IMR-90 (cell line): ENCODE results near the gene METTL2B. TPM values are rescaled to one million over a fixed set of nuclear protein-coding genes. Genes with fewer than 3 reads are reported as not detected.

Source experiments
- ATAC-seq: fragments of 200-7000 bp; cut with Tn5 transposase; 2 replicates; pipeline ENCODE4 v1.9.1; 2020; ENCODE audit warnings: low read depth, mild to moderate bottlenecking, moderate library complexity
- BruUV-seq: library from RNA; stranded (reverse); fragments of 400-500 nt; replicated peaks from 2 replicates; lab custom pipeline; 2021; lab: Mats Ljungman, UMichigan
- CTCF ChIA-PET: fragments of 300-600 bp; formaldehyde crosslinking; extraction: SDS; loops from one replicate; lab custom pipeline; 2021; ENCODE audit warnings: antibody characterized with exemption; lab: Yijun Ruan, JAX
- POLR2A ChIA-PET: fragments of 300-600 bp; sonication (Branson Sonifier 250); formaldehyde crosslinking; loops from one replicate; lab custom pipeline; 2022; ENCODE audit warnings: antibody characterized with exemption; ENCODE audit not compliant: unreplicated experiment; lab: Charles Lee
- DNase-seq: peaks from one replicate; pipeline ENCODE4 v3.0.0; 2013
- H2AFZ ChIP-seq: replicated peaks from 2 replicates; pipeline ENCODE3; 2013; ENCODE audit warnings: low read length, mild to moderate bottlenecking; ENCODE audit not compliant: poor library complexity
- H2AK5ac ChIP-seq: 2 replicates; pipeline ENCODE4 v1.6.1; 2013; ENCODE audit warnings: low read depth, low read length, inconsistent platforms
- H2AK9ac ChIP-seq: replicated peaks from 2 replicates; pipeline ENCODE3; 2013; ENCODE audit warnings: mild to moderate bottlenecking, low read depth, low read length, moderate library complexity; ENCODE audit not compliant: poor library complexity
- H2BK120ac ChIP-seq: 2 replicates; pipeline ENCODE4 v1.6.1; 2013; ENCODE audit warnings: low read depth, low read length, inconsistent platforms
- H2BK15ac ChIP-seq: 3 replicates; pipeline ENCODE4 v1.6.1; 2013; ENCODE audit warnings: low read depth, low read length, inconsistent platforms
- H2BK20ac ChIP-seq: 2 replicates; pipeline ENCODE4 v1.6.1; 2013; ENCODE audit warnings: low read depth, mild to moderate bottlenecking, inconsistent platforms, low read length, moderate library complexity
- H2BK5ac ChIP-seq: 2 replicates; pipeline ENCODE4 v1.6.1; 2013; ENCODE audit warnings: mild to moderate bottlenecking, low read depth, low read length, inconsistent platforms; ENCODE audit not compliant: poor library complexity, severe bottlenecking
- H3K14ac ChIP-seq: replicated peaks from 2 replicates; pipeline ENCODE4 v1.6.1; 2013; ENCODE audit warnings: low read depth, low read length, inconsistent platforms
- H3K18ac ChIP-seq: 2 replicates; pipeline ENCODE4 v1.6.1; 2013; ENCODE audit warnings: low read depth, low read length, control low read depth
- H3K23ac ChIP-seq: 2 replicates; pipeline ENCODE4 v1.6.1; 2013; ENCODE audit warnings: low read depth, low read length, inconsistent platforms
- H3K27ac ChIP-seq: 2 replicates; pipeline ENCODE4 v1.5.1; 2013; ENCODE audit warnings: mild to moderate bottlenecking, control low read depth, low read length; ENCODE audit not compliant: insufficient read depth
- H3K27me3 ChIP-seq: 2 replicates; pipeline ENCODE4 v1.6.1; 2013; ENCODE audit warnings: low read length; ENCODE audit not compliant: control insufficient read depth, insufficient read depth
- H3K36me3 ChIP-seq: 2 replicates; pipeline ENCODE4 v1.6.1; 2013; ENCODE audit warnings: low read length, mixed read lengths; ENCODE audit not compliant: control insufficient read depth, insufficient read depth
- H3K4ac ChIP-seq: 2 replicates; pipeline ENCODE4 v1.6.1; 2013; ENCODE audit warnings: low read depth, low read length, inconsistent platforms
- H3K4me1 ChIP-seq: 2 replicates; pipeline ENCODE4 v1.6.1; 2013; ENCODE audit warnings: low read length, mixed read lengths; ENCODE audit not compliant: control insufficient read depth, insufficient read depth
- H3K4me2 ChIP-seq: 2 replicates; pipeline ENCODE4 v1.6.1; 2013; ENCODE audit warnings: low read depth, mild to moderate bottlenecking, control low read depth, low read length, moderate library complexity
- H3K4me3 ChIP-seq: 2 replicates; pipeline ENCODE4 v1.5.1; 2013; ENCODE audit warnings: low read depth, mild to moderate bottlenecking, control low read depth, low read length, moderate library complexity; ENCODE audit not compliant: insufficient read depth
- H3K56ac ChIP-seq: 2 replicates; pipeline ENCODE4 v1.6.1; 2013; ENCODE audit warnings: low read length, inconsistent platforms; ENCODE audit not compliant: insufficient read depth; ENCODE audit errors: extremely low read depth
- H3K79me1 ChIP-seq, 2 experiments: 2 replicates each; pipeline ENCODE4 v1.6.1; 2013; ENCODE audit warnings: low read length in 2 of 2, inconsistent platforms in 1 of 2, low read depth in 1 of 2
- H3K9ac ChIP-seq: 2 replicates; pipeline ENCODE4 v1.6.1; 2013; ENCODE audit warnings: low read depth, low read length, control low read depth
- H3K9me1 ChIP-seq: 2 replicates; pipeline ENCODE4 v1.6.1; 2013; ENCODE audit warnings: low read length, inconsistent platforms; ENCODE audit not compliant: insufficient read depth
- H3K9me3 ChIP-seq: 2 replicates; pipeline ENCODE4 v1.6.1; 2013; ENCODE audit warnings: low read length; ENCODE audit not compliant: control insufficient read depth, insufficient read depth
- H4K20me1 ChIP-seq: 2 replicates; pipeline ENCODE4 v1.6.1; 2013; ENCODE audit warnings: low read length, inconsistent platforms; ENCODE audit not compliant: insufficient read depth
- H4K5ac ChIP-seq: 2 replicates; pipeline ENCODE4 v1.6.1; 2013; ENCODE audit warnings: mild to moderate bottlenecking, low read depth, low read length, control low read depth
- H4K8ac ChIP-seq, 2 experiments: 2 replicates each; pipeline ENCODE4 v1.6.1; 2013; ENCODE audit warnings: low read depth in 2 of 2, low read length in 2 of 2, control low read depth in 1 of 2, inconsistent platforms in 1 of 2
- H4K91ac ChIP-seq: 2 replicates; pipeline ENCODE4 v1.6.1; 2013; ENCODE audit warnings: low read depth, low read length, inconsistent platforms; ENCODE audit not compliant: insufficient read depth
- BHLHE40 ChIP-seq: fragments of 150-350 bp; IDR thresholded peaks from 2 replicates; pipeline ENCODE4 v1.6.1; 2016; ENCODE audit warnings: mild to moderate bottlenecking, low read depth, low read length
- CEBPB ChIP-seq: IDR thresholded peaks from 2 replicates; pipeline ENCODE4 v1.6.1; 2012; ENCODE audit warnings: low read depth, low read length, improper control_type of control experiment
- CHD1 ChIP-seq: IDR thresholded peaks from 2 replicates; pipeline ENCODE4 v1.6.1; 2012; ENCODE audit warnings: low read depth, low read length, improper control_type of control experiment
- FOS ChIP-seq: fragments of 150-350 bp; IDR thresholded peaks from 2 replicates; pipeline ENCODE4 v1.6.1; 2016; ENCODE audit warnings: low read depth, low read length
- MAFK ChIP-seq: IDR thresholded peaks from 2 replicates; pipeline ENCODE4 v1.6.1; 2012; ENCODE audit warnings: low read depth, low read length, improper control_type of control experiment
- MAZ ChIP-seq: IDR thresholded peaks from 2 replicates; pipeline ENCODE4 v1.6.1; 2012; ENCODE audit warnings: low read depth, mild to moderate bottlenecking, low read length, improper control_type of control experiment, moderate library complexity, borderline replicate concordance
- MXI1 ChIP-seq: IDR thresholded peaks from 2 replicates; pipeline ENCODE4 v1.6.1; 2012; ENCODE audit warnings: low read depth, mild to moderate bottlenecking, low read length, moderate library complexity, borderline replicate concordance
- NFE2L2 ChIP-seq: fragments of 150-350 bp; IDR thresholded peaks from 2 replicates; pipeline ENCODE4 v1.6.1; 2016; ENCODE audit warnings: low read depth, mild to moderate bottlenecking, low read length
- POLR2A ChIP-seq: IDR thresholded peaks from 2 replicates; pipeline ENCODE4 v1.6.1; 2012; ENCODE audit warnings: mild to moderate bottlenecking, low read depth, low read length
- RAD21 ChIP-seq: IDR thresholded peaks from 2 replicates; pipeline ENCODE4 v1.6.1; 2012; ENCODE audit warnings: low read length, improper control_type of control experiment
- RCOR1 ChIP-seq: IDR thresholded peaks from 2 replicates; pipeline ENCODE4 v1.6.1; 2012; ENCODE audit warnings: mild to moderate bottlenecking, low read length, improper control_type of control experiment; ENCODE audit not compliant: insufficient replicate concordance
- RFX5 ChIP-seq: IDR thresholded peaks from 2 replicates; pipeline ENCODE4 v1.8.0; 2012; ENCODE audit warnings: low read depth, mild to moderate bottlenecking, low read length, moderate library complexity
- SMC3 ChIP-seq: fragments of 150-350 bp; IDR thresholded peaks from 2 replicates; pipeline ENCODE4 v1.6.1; 2016; ENCODE audit warnings: low read depth, mild to moderate bottlenecking, antibody characterized with exemption, low read length, moderate library complexity
- WGBS, 2 experiments: methylation state at CpG; one replicate each; pipeline versions ENCODE4 v1.1.5 to v1.1.7; 2013; ENCODE audit warnings: missing lambda C conversion rate in 2 of 2; ENCODE audit not compliant: insufficient read length in 1 of 2; ENCODE audit errors: extremely low coverage in 2 of 2; 5-methylcytosine and 5-hydroxymethylcytosine counted together
- dilution Hi-C: fragments of 300-500 bp; cut with HindIII; formaldehyde crosslinking; loops from one replicate; pipeline ENCODE4 v1.14.3; 2018; ENCODE audit warnings: low sequenced_read_pairs; ENCODE audit not compliant: unreplicated experiment
- in situ Hi-C: fragments of 300-500 bp; cut with MboI; formaldehyde crosslinking; loops from 3 replicates; pipeline ENCODE4 v1.14.3; 2019; ENCODE audit warnings: low sequenced_read_pairs, inconsistent platforms, mixed read lengths
- intact Hi-C: fragments of 100-400 bp; cut with micrococcal nuclease; formaldehyde crosslinking; loops from 2 replicates; pipeline ENCODE4 v1.10.0; 2022
- polyA plus RNA-seq, 3 experiments: library from polyadenylated mRNA; depleted of rRNA; stranded (reverse); fragments of >200 nt; gene quantifications; 2 replicates each; pipeline ENCODE4 v1.2.3, GENCODE V29; 2012; ENCODE audit warnings: low replicate concordance in 1 of 3
- total RNA-seq: library from RNA; depleted of rRNA; stranded (reverse); fragments of >200 nt; gene quantifications from 2 replicates; pipeline ENCODE4 v1.2.3, GENCODE V29; 2012
- TF ChIP-seq, protein P1 (sequence below): fragments of 150-350 bp; IDR thresholded peaks from 2 replicates; pipeline ENCODE4 v1.6.1; 2016; ENCODE audit warnings: low read depth, mild to moderate bottlenecking, low read length, moderate library complexity, borderline replicate concordance
- TF ChIP-seq, protein P2 (sequence below): fragments of 150-350 bp; IDR thresholded peaks from 2 replicates; pipeline ENCODE4 v1.6.1; 2017; ENCODE audit warnings: mild to moderate bottlenecking, antibody characterized with exemption, low read length, low read depth
- TF ChIP-seq, protein P3 (sequence below): conservative IDR thresholded peaks from 2 replicates; pipeline ENCODE4 v1.5.1; 2012; ENCODE audit warnings: mild to moderate bottlenecking, low read depth, low read length, improper control_type of control experiment

Gene METTL2B
- total and polyA plus RNA-seq, 2 of the 4 experiments (the other 2 are of a cell fraction) = 18.0 to 34.2 TPM

DNA sequence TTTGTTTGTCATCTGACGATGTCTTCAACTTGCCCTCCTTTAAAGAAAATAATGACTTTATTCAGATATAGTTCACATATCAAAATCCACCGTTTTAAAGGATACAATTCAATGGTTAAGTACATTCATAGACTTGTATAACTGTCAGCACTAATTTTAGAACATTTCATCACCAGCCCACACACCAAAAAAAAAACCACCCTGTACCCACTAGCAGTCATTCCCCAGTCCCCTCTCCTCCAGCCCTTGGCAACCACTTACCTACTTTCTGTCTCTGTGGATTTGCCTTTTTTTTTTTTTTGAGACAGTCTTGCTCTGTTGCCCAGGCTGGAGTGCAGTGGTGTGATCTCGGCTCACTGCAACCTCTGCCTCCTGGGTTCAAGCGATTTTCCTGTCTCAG is 26.1 kb upstream of the METTL2B start:
- Histone ChIP-seq H4K8ac (no peak overlapping the region), H4K91ac (no peak overlapping the region), H3K4ac (no peak overlapping the region), H4K20me1 (no peaks in the 10 kb centered on the region), H2AFZ (no peak overlapping the region), H3K27me3 (peaks cover 4% of the 10 kb centered on the region; the same call in 1 of the 2 replicates), H2AK9ac (no peak overlapping the region), H3K23ac (no peak overlapping the region), H3K4me1 (peaks cover 13% of the 10 kb centered on the region), H2BK120ac (no peak overlapping the region), H3K4me3 (no peak overlapping the region), H3K4me2 (no peak overlapping the region), H3K36me3 (no peaks in the 10 kb centered on the region), H3K79me1 (no peaks in the 10 kb centered on the region), H3K9ac (no peak overlapping the region), H2BK15ac (no peak overlapping the region), H3K9me1 (no peaks in the 10 kb centered on the region), H3K56ac (no peak overlapping the region), H2BK20ac (no peak overlapping the region), H3K14ac (no peak overlapping the region), H3K9me3 (no peaks in the 10 kb centered on the region), H2AK5ac (no peak overlapping the region), H2BK5ac (no peak overlapping the region), H3K18ac (no peak overlapping the region), H3K27ac (no peak overlapping the region), H4K5ac (no peak overlapping the region)
- intact Hi-C loops = no loop called here
- TF ChIP-seq, protein P1, sequence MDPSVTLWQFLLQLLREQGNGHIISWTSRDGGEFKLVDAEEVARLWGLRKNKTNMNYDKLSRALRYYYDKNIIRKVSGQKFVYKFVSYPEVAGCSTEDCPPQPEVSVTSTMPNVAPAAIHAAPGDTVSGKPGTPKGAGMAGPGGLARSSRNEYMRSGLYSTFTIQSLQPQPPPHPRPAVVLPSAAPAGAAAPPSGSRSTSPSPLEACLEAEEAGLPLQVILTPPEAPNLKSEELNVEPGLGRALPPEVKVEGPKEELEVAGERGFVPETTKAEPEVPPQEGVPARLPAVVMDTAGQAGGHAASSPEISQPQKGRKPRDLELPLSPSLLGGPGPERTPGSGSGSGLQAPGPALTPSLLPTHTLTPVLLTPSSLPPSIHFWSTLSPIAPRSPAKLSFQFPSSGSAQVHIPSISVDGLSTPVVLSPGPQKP = no peak
- TF ChIP-seq POLR2A = no peak
- no peak for TF ChIP-seq BHLHE40
- no peak for TF ChIP-seq CHD1
- no peak for TF ChIP-seq FOS
- no peak for TF ChIP-seq RCOR1
- TF ChIP-seq CEBPB = no peak
- TF ChIP-seq, protein P2, sequence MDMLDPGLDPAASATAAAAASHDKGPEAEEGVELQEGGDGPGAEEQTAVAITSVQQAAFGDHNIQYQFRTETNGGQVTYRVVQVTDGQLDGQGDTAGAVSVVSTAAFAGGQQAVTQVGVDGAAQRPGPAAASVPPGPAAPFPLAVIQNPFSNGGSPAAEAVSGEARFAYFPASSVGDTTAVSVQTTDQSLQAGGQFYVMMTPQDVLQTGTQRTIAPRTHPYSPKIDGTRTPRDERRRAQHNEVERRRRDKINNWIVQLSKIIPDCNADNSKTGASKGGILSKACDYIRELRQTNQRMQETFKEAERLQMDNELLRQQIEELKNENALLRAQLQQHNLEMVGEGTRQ = no peak
- TF ChIP-seq RAD21 = no peak
- no peak for TF ChIP-seq RFX5
- no peak for TF ChIP-seq MXI1
- no peak for TF ChIP-seq NFE2L2
- no peak for TF ChIP-seq SMC3
- no peak for TF ChIP-seq MAFK
- TF ChIP-seq, protein P3, sequence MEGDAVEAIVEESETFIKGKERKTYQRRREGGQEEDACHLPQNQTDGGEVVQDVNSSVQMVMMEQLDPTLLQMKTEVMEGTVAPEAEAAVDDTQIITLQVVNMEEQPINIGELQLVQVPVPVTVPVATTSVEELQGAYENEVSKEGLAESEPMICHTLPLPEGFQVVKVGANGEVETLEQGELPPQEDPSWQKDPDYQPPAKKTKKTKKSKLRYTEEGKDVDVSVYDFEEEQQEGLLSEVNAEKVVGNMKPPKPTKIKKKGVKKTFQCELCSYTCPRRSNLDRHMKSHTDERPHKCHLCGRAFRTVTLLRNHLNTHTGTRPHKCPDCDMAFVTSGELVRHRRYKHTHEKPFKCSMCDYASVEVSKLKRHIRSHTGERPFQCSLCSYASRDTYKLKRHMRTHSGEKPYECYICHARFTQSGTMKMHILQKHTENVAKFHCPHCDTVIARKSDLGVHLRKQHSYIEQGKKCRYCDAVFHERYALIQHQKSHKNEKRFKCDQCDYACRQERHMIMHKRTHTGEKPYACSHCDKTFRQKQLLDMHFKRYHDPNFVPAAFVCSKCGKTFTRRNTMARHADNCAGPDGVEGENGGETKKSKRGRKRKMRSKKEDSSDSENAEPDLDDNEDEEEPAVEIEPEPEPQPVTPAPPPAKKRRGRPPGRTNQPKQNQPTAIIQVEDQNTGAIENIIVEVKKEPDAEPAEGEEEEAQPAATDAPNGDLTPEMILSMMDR = no peak
- no peak for TF ChIP-seq MAZ
- DNase-seq (no peak), ATAC-seq (no peak)
- ChIA-PET POLR2A (no interaction called here), CTCF (no interaction called here)
- in situ Hi-C loops = loop anchor here (25.0 kb wide), 1 partner anchor 437 kb away; no protein-coding TSS in a partner anchor
- no CpG with 5 or more reads among the region's 4 CpGs for WGBS, 2 experiments
- dilution Hi-C loops = no loop called here
- BruUV-seq = no TSS peak
